Endothelial cell of umbilical vein (primary cell): ENCODE data around the gene APH1A. TPM values are rescaled to one million over a fixed set of nuclear protein-coding genes. Genes with fewer than 3 reads are reported as not detected.

Source experiments
- BruUV-seq: library from RNA; stranded (reverse); fragments of 400-500 nt; replicated peaks from 2 replicates; lab custom pipeline; 2021; lab: Mats Ljungman, UMichigan
- CTCF ChIA-PET: fragments of 300-600, 350-600 bp; sonication (Branson Sonifier 250); formaldehyde crosslinking; loops from one replicate; lab custom pipeline; 2021; ENCODE audit warnings: antibody characterized with exemption, inconsistent platforms; lab: Charles Lee
- POLR2A ChIA-PET: fragments of 300-600, 350-600 bp; sonication (Branson Sonifier 250); formaldehyde crosslinking; loops from one replicate; lab custom pipeline; 2021; ENCODE audit warnings: antibody characterized with exemption, inconsistent platforms; lab: Charles Lee
- DNase-seq: peaks from one replicate; pipeline ENCODE4 v3.0.0-alpha.2; 2011; ENCODE audit warnings: low read depth, low spot score
- FAIRE-seq: peaks from 2 replicates; lab custom pipeline; 2011; peaks lifted over from hg19 to GRCh38; lab: Jason Lieb, UNC
- H2AFZ ChIP-seq: 2 replicates; pipeline ENCODE4 v1.6.0; 2012; ENCODE audit warnings: low read depth, low read length, control low read depth, inconsistent platforms
- H3K27ac ChIP-seq: 2 replicates; pipeline ENCODE4 v1.5.1; 2011; ENCODE audit warnings: low read depth, mild to moderate bottlenecking, control low read depth, low read length, moderate library complexity; ENCODE audit not compliant: insufficient read depth
- H3K27me3 ChIP-seq, 2 experiments: 2 replicates each; pipeline versions ENCODE4 v1.6.0 to v1.6.1; 2011; ENCODE audit warnings: low read length in 2 of 2, mixed read lengths in 1 of 2; ENCODE audit not compliant: control insufficient read depth in 2 of 2, insufficient read depth in 2 of 2
- H3K36me3 ChIP-seq, 2 experiments: 2 replicates in 1 of 2; 3 replicates in 1 of 2; pipeline ENCODE4 v1.5.1; 2011; ENCODE audit warnings: low read length in 2 of 2, mild to moderate bottlenecking in 1 of 2, moderate library complexity in 1 of 2; ENCODE audit not compliant: control insufficient read depth in 2 of 2, insufficient read depth in 2 of 2; ENCODE audit errors: extremely low read depth in 1 of 2
- H3K4me1 ChIP-seq: 3 replicates; pipeline ENCODE4 v1.5.1; 2011; ENCODE audit warnings: mild to moderate bottlenecking, low read length; ENCODE audit not compliant: control insufficient read depth, insufficient read depth; ENCODE audit errors: extremely low read depth
- H3K4me2 ChIP-seq: 2 replicates; pipeline ENCODE4 v1.6.1; 2011; ENCODE audit warnings: low read length, control low read depth, mixed read lengths; ENCODE audit not compliant: insufficient read depth
- H3K4me3 ChIP-seq, 3 experiments: fragments of 200-600 bp in 1 of 3; sonication (generic), shearing (Covaris generic) in 1 of 3; replicated peaks in 1 of 3; 2 replicates each; pipeline ENCODE4 v1.5.1; 2011 to 2016; ENCODE audit warnings: control low read depth in 3 of 3, low read length in 3 of 3, mild to moderate bottlenecking in 2 of 3, inconsistent platforms in 1 of 3, low read depth in 1 of 3, moderate library complexity in 1 of 3; ENCODE audit not compliant: insufficient read depth in 1 of 3
- H3K79me2 ChIP-seq: 2 replicates; pipeline ENCODE4 v1.6.0; 2012; ENCODE audit warnings: low read length, inconsistent platforms; ENCODE audit not compliant: control insufficient read depth, insufficient read depth
- H3K9ac ChIP-seq: replicated peaks from 2 replicates; pipeline ENCODE3; 2011; ENCODE audit warnings: low read length, control low read depth; ENCODE audit not compliant: insufficient read depth; ENCODE audit errors: extremely low read depth
- H3K9me1 ChIP-seq: replicated peaks from 3 replicates; pipeline ENCODE4 v1.6.0; 2011; ENCODE audit warnings: mild to moderate bottlenecking, low read length; ENCODE audit not compliant: control insufficient read depth, insufficient read depth; ENCODE audit errors: extremely low read depth
- H3K9me3 ChIP-seq: replicated peaks from 2 replicates; pipeline ENCODE4 v1.5.1; 2012; ENCODE audit warnings: low read length, inconsistent platforms; ENCODE audit not compliant: control insufficient read depth, insufficient read depth
- H4K20me1 ChIP-seq: replicated peaks from 2 replicates; pipeline ENCODE3; 2011; ENCODE audit warnings: mild to moderate bottlenecking, low read length; ENCODE audit not compliant: control insufficient read depth, insufficient read depth; ENCODE audit errors: extremely low read depth
- CTCF ChIP-seq, 2 donors: IDR thresholded peaks; 1 replicate in 1 of 2; 2 replicates in 1 of 2; pipeline ENCODE4 v1.5.1; 2011; ENCODE audit warnings: low read length in 2 of 2, mild to moderate bottlenecking in 2 of 2, moderate library complexity in 2 of 2, control low read depth in 1 of 2, inconsistent platforms in 1 of 2, low read depth in 1 of 2; ENCODE audit not compliant: insufficient read depth in 1 of 2; ENCODE audit errors: extremely low read depth in 1 of 2
- EZH2 ChIP-seq: IDR thresholded peaks from 2 replicates; pipeline ENCODE4 v1.6.1; 2012; ENCODE audit warnings: borderline replicate concordance, low read depth, mild to moderate bottlenecking, moderate library complexity, low read length, inconsistent platforms; ENCODE audit not compliant: severe bottlenecking
- FOS ChIP-seq: IDR thresholded peaks from 2 replicates; pipeline ENCODE4 v1.6.1; 2011; ENCODE audit warnings: mild to moderate bottlenecking, low read length, moderate library complexity, borderline replicate concordance; ENCODE audit not compliant: insufficient read depth
- GATA2 ChIP-seq: IDR thresholded peaks from 2 replicates; pipeline ENCODE4 v1.7.0; 2011; ENCODE audit warnings: low read depth, mild to moderate bottlenecking, moderate library complexity, mixed read lengths, low read length; ENCODE audit not compliant: insufficient read length, insufficient read depth
- JUN ChIP-seq: IDR thresholded peaks from 2 replicates; pipeline ENCODE4 v1.6.1; 2011; ENCODE audit warnings: borderline replicate concordance, low read depth; ENCODE audit not compliant: insufficient read length, insufficient read depth
- MYC ChIP-seq: IDR thresholded peaks from one replicate; pipeline ENCODE4 v1.6.1; 2011; ENCODE audit warnings: mild to moderate bottlenecking, low read depth, low read length
- POLR2A ChIP-seq: IDR thresholded peaks from 2 replicates; pipeline ENCODE4 v1.6.1; 2012; ENCODE audit warnings: low read depth, mild to moderate bottlenecking, control low read depth, low read length
- POLR2AphosphoS5 ChIP-seq: IDR thresholded peaks from 2 replicates; pipeline ENCODE4 v1.6.1; 2012; ENCODE audit warnings: low read depth, mild to moderate bottlenecking, control low read depth, low read length, moderate library complexity; ENCODE audit not compliant: insufficient read depth
- dilution Hi-C: fragments of 300-500 bp; cut with MboI; formaldehyde crosslinking; loops from one replicate; pipeline ENCODE4 v1.15.0; 2019; ENCODE audit warnings: low sequenced_read_pairs; ENCODE audit not compliant: extremely low pct_ligation_motif_present
- intact Hi-C: fragments of 100-400 bp; cut with micrococcal nuclease; formaldehyde crosslinking; loops from one replicate; pipeline ENCODE4 v1.10.0; 2022
- polyA plus RNA-seq, 4 experiments: library from polyadenylated mRNA; depleted of rRNA in 3 of 4; stranded (reverse) in 3 of 4; unstranded in 1 of 4; fragments of >200 nt; gene quantifications; 2 replicates each; pipeline versions ENCODE4 v1.2.1 to v1.2.3, GENCODE V29; 2011 to 2012; ENCODE audit warnings: missing spikeins in 1 of 4
- total RNA-seq: library from RNA; stranded (reverse); gene quantifications from 2 replicates; pipeline ENCODE4 v1.2.3, GENCODE V29; 2021
- TF ChIP-seq, protein P1 (sequence below): IDR thresholded peaks from 2 replicates; pipeline ENCODE4 v1.6.1; 2011; ENCODE audit not compliant: insufficient read depth, insufficient read length

APH1A gene
- total and polyA plus RNA-seq, 2 donors (not counting 3 experiments of a cell fraction or from before 2014, with no cell fraction given) = 165 to 325 TPM

DNA sequence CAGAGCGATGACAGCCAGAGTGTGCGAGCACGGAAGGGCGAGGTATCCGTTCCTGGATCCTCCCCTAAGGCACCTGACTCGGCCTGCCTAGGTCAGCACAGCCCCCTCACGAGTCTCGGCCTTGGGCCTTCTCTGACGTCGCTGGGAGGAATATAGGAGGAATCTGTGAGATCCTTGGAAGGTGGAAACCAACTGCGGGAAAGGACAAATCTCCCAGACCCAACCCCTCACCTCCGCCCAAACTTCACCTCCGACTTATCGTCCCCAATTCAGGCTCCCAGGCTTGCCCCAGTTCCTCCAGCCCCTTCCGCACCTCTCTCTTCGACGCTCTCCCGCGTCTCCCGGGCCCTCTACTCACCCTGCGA, 494 bp downstream of the APH1A start:
- H3K79me2 ChIP-seq = peaks cover 19% of the 10 kb centered on the region
- peaks cover 3 to 19% of the 10 kb centered on the region in 2 experiments for H3K36me3 ChIP-seq
- peak overlapping the region; percentile 25 for H2AFZ ChIP-seq
- CTCF ChIA-PET = interaction anchor here (3.7 to 16.3 kb wide), 2 partner anchors 11 to 14 kb away, joined by 23 to 466 read pairs; partner anchors contain the start of genes CA14 and CIART
- H3K4me2 ChIP-seq = peak overlapping the region; percentile 84
- no peaks in the 10 kb centered on the region for H3K9me1 ChIP-seq
- H3K27me3 ChIP-seq = no peaks in the 10 kb centered on the region
- BruUV-seq = no TSS peak
- TF ChIP-seq MYC = no peak
- no peak for TF ChIP-seq POLR2A
- no peak for TF ChIP-seq GATA2
- TF ChIP-seq, protein P1, sequence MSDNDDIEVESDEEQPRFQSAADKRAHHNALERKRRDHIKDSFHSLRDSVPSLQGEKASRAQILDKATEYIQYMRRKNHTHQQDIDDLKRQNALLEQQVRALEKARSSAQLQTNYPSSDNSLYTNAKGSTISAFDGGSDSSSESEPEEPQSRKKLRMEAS = no peak
- H3K4me3 ChIP-seq = peak overlapping the region; percentile 51 to 84 (median 77)
- POLR2A ChIA-PET = interaction anchor here (1.0 kb wide), 1 partner anchor 8 kb away, joined by 5 read pairs; no protein-coding TSS in a partner anchor
- intact Hi-C loops (no loop called here), dilution Hi-C loops (no loop called here)
- no peaks in the 10 kb centered on the region for H4K20me1 ChIP-seq
- H3K9ac ChIP-seq = peak overlapping the region; percentile 80
- H3K27ac ChIP-seq = peak overlapping the region; percentile 89
- no peak for FAIRE-seq
- H3K4me1 ChIP-seq = peaks cover 35% of the 10 kb centered on the region
- no peaks in the 10 kb centered on the region for H3K9me3 ChIP-seq
- peak; percentile 43 for DNase-seq

DNA sequence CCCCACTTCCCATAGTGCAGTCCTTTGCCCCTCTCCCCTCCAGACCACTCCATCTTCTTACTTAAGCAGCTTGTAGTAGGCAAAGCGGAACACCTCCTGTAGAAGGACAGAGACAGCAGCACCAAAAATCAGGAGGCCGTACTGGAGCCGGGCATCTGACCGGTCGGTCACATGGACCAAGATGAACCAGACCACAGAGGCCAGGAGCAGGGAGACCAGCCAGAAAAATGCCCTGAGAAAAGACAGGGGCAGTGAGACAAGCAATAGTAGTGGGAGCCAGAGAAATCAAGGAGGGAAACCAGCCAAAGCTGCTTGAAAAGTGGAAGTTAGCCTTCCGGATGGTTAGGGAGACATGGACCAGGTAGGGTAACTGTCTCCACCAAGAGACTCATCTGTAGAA, 920 bp downstream of the APH1A start:
- peak overlapping the region; percentile 84 for H3K4me2 ChIP-seq
- no peaks in the 10 kb centered on the region for H4K20me1 ChIP-seq
- BruUV-seq = no TSS peak
- peaks cover 3 to 19% of the 10 kb centered on the region in 2 experiments for H3K36me3 ChIP-seq
- H3K79me2 ChIP-seq = peaks cover 19% of the 10 kb centered on the region
- TF ChIP-seq POLR2A (no peak), MYC (no peak), JUN (no peak), EZH2 (no peak), CTCF (IDR thresholded peaks at IDR 0.05; ENCODE audit: extremely low read depth in 1 of 2, insufficient read depth in 1 of 2, low read depth in 1 of 2, low read length in 2 of 2) (no peak), POLR2AphosphoS5 (no peak), GATA2 (no peak), FOS (no peak)
- TF ChIP-seq, protein P1 = no peak
- peak overlapping the region; percentile 51 to 84 (median 77) for H3K4me3 ChIP-seq
- no peaks in the 10 kb centered on the region for H3K27me3 ChIP-seq
- H3K27ac ChIP-seq = peak overlapping the region; percentile 89
- no peak overlapping the region for H2AFZ ChIP-seq
- H3K9ac ChIP-seq = peak overlapping the region; percentile 80
- H3K9me1 ChIP-seq = no peaks in the 10 kb centered on the region
- DNase-seq (no peak), FAIRE-seq (peak; percentile 24)
- H3K4me1 ChIP-seq = peaks cover 30% of the 10 kb centered on the region
- ChIA-PET CTCF (interaction anchor here (3.7 to 16.3 kb wide), 2 partner anchors 11 to 14 kb away, joined by 23 to 466 read pairs; partner anchors contain the start of genes CA14 and CIART), POLR2A (interaction anchor here (0.5 kb wide), 1 partner anchor 24 kb away, joined by 3 read pairs; no protein-coding TSS in a partner anchor)
- no peaks in the 10 kb centered on the region for H3K9me3 ChIP-seq
- dilution Hi-C loops (no loop called here), intact Hi-C loops (no loop called here)
